GM18867 (cell line): Measurements from ENCODE around the gene SULT1C4.
"Not testable (repeated sequence)": the region's sequence is repeated elsewhere in the genome, so short reads cannot be mapped to it uniquely, and the experiment has no call there.

ENCODE experiments used
- ATAC-seq: cut with Tn5 transposase; IDR thresholded peaks from one replicate; pipeline ENCODE4 v1.9.1; 2021; ENCODE audit warnings: mild to moderate bottlenecking, moderate library complexity; ENCODE audit not compliant: unreplicated experiment

SULT1C4 gene

GRCh38 chr2:108412995-108413710 lies 35.4 kb downstream of the SULT1C4 start:
- ATAC-seq = no peak

GRCh38 chr2:108413711-108414095 lies 35.9 kb downstream of the SULT1C4 start:
- no peak for ATAC-seq

GRCh38 chr2:108414256-108414876 lies 36.6 kb downstream of the SULT1C4 start:
- ATAC-seq = no peak

GRCh38 chr2:108414945-108415344 lies 37.2 kb downstream of the SULT1C4 start:
- ATAC-seq = no peak

- ATAC-seq = no peak
These were observed 39.5 kb downstream of the SULT1C4 start for GRCh38 chr2:108417254-108417653.

GRCh38 chr2:108418416-108418815 lies 40.7 kb downstream of the SULT1C4 start:
- no peak for ATAC-seq

GRCh38 chr2:108423067-108423466 lies 45.3 kb downstream of the SULT1C4 start:
- no peak for ATAC-seq

GRCh38 chr2:108423502-108424251 lies 45.9 kb downstream of the SULT1C4 start:
- ATAC-seq = no peak

GRCh38 chr2:108428286-108429009 lies 50.7 kb downstream of the SULT1C4 start:
- no peak for ATAC-seq

- not testable (repeated sequence) for ATAC-seq
These were observed 57.8 kb downstream of the SULT1C4 start for GRCh38 chr2:108435578-108435977.

GRCh38 chr2:108436976-108437375 lies 59.2 kb downstream of the SULT1C4 start:
- no peak for ATAC-seq
